DMS79 treated with DMSO at 0.1 percent for 48 hours (cell line): ENCODE measurements around the gene ST6GALNAC6.
"Not testable (repeated sequence)": the region's sequence is repeated elsewhere in the genome, so short reads cannot be mapped to it uniquely, and the experiment has no call there.

ENCODE experiments used
- DNase-seq: peaks from one replicate; lab custom pipeline; 2025; lab: John Stamatoyannopoulos, UW

The ST6GALNAC6 gene

GRCh38 chr9:127873223-127873691 lies 26.1 kb downstream of the ST6GALNAC6 start:
- DNase-seq = no peak

- DNase-seq = no peak
Measured at GRCh38 chr9:127872369-127873222, 26.8 kb downstream of the ST6GALNAC6 start.

- no peak for DNase-seq
Measured at GRCh38 chr9:127871531-127871930, 27.9 kb downstream of the ST6GALNAC6 start.

- no peak for DNase-seq
Measured at GRCh38 chr9:127870887-127871286, 28.5 kb downstream of the ST6GALNAC6 start.

GRCh38 chr9:127870153-127870491 lies 29.3 kb downstream of the ST6GALNAC6 start:
- DNase-seq = not testable (repeated sequence)

GRCh38 chr9:127869310-127870152 lies 29.9 kb downstream of the ST6GALNAC6 start:
- DNase-seq = peak; percentile 49

- no peak for DNase-seq
Measured at GRCh38 chr9:127868278-127868902, 31.0 kb downstream of the ST6GALNAC6 start.

GRCh38 chr9:127867356-127868277 lies 31.8 kb downstream of the ST6GALNAC6 start:
- DNase-seq = no peak

- DNase-seq = no peak
Measured at GRCh38 chr9:127866535-127866934, 32.9 kb downstream of the ST6GALNAC6 start.

- DNase-seq = no peak
Measured at GRCh38 chr9:127865645-127866464, 33.5 kb downstream of the ST6GALNAC6 start.

- DNase-seq = no peak
Measured at GRCh38 chr9:127863191-127863621, 36.2 kb downstream of the ST6GALNAC6 start.

- no peak for DNase-seq
Measured at GRCh38 chr9:127862075-127863011, 37.1 kb downstream of the ST6GALNAC6 start.

GRCh38 chr9:127860779-127861178 lies 38.6 kb downstream of the ST6GALNAC6 start:
- no peak for DNase-seq

GRCh38 chr9:127860260-127860659 lies 39.1 kb downstream of the ST6GALNAC6 start:
- no peak for DNase-seq

GRCh38 chr9:127858041-127858512 lies 41.3 kb downstream of the ST6GALNAC6 start:
- DNase-seq = peak; percentile 24

- no peak for DNase-seq
Measured at GRCh38 chr9:127857278-127857677, 42.1 kb downstream of the ST6GALNAC6 start.

- no peak for DNase-seq
Measured at GRCh38 chr9:127856729-127857116, 42.7 kb downstream of the ST6GALNAC6 start.

- no peak for DNase-seq
Measured at GRCh38 chr9:127856094-127856728, 43.2 kb downstream of the ST6GALNAC6 start.

- no peak for DNase-seq
Measured at GRCh38 chr9:127855522-127855921, 43.9 kb downstream of the ST6GALNAC6 start.
